Endothelial cell of umbilical vein (primary cell): ENCODE measurements around the gene COPE. TPM values are rescaled to one million over a fixed set of nuclear protein-coding genes. Genes with fewer than 3 reads are reported as not detected.

ENCODE experiments used
- BruUV-seq: library from RNA; stranded (reverse); fragments of 400-500 nt; replicated peaks from 2 replicates; lab custom pipeline; 2021; lab: Mats Ljungman, UMichigan
- CTCF ChIA-PET: fragments of 300-600, 350-600 bp; sonication (Branson Sonifier 250); formaldehyde crosslinking; loops from one replicate; lab custom pipeline; 2021; ENCODE audit warnings: antibody characterized with exemption, inconsistent platforms; lab: Charles Lee
- POLR2A ChIA-PET: fragments of 300-600, 350-600 bp; sonication (Branson Sonifier 250); formaldehyde crosslinking; loops from one replicate; lab custom pipeline; 2021; ENCODE audit warnings: antibody characterized with exemption, inconsistent platforms; lab: Charles Lee
- DNase-seq: peaks from one replicate; pipeline ENCODE4 v3.0.0-alpha.2; 2011; ENCODE audit warnings: low read depth, low spot score
- FAIRE-seq: peaks from 2 replicates; lab custom pipeline; 2011; peaks lifted over from hg19 to GRCh38; lab: Jason Lieb, UNC
- H2AFZ ChIP-seq: 2 replicates; pipeline ENCODE4 v1.6.0; 2012; ENCODE audit warnings: low read depth, low read length, control low read depth, inconsistent platforms
- H3K27ac ChIP-seq: 2 replicates; pipeline ENCODE4 v1.5.1; 2011; ENCODE audit warnings: low read depth, mild to moderate bottlenecking, control low read depth, low read length, moderate library complexity; ENCODE audit not compliant: insufficient read depth
- H3K27me3 ChIP-seq, 2 experiments: 2 replicates each; pipeline versions ENCODE4 v1.6.0 to v1.6.1; 2011; ENCODE audit warnings: low read length in 2 of 2, mixed read lengths in 1 of 2; ENCODE audit not compliant: control insufficient read depth in 2 of 2, insufficient read depth in 2 of 2
- H3K36me3 ChIP-seq, 2 experiments: 2 replicates in 1 of 2; 3 replicates in 1 of 2; pipeline ENCODE4 v1.5.1; 2011; ENCODE audit warnings: low read length in 2 of 2, mild to moderate bottlenecking in 1 of 2, moderate library complexity in 1 of 2; ENCODE audit not compliant: control insufficient read depth in 2 of 2, insufficient read depth in 2 of 2; ENCODE audit errors: extremely low read depth in 1 of 2
- H3K4me1 ChIP-seq: 3 replicates; pipeline ENCODE4 v1.5.1; 2011; ENCODE audit warnings: mild to moderate bottlenecking, low read length; ENCODE audit not compliant: control insufficient read depth, insufficient read depth; ENCODE audit errors: extremely low read depth
- H3K4me2 ChIP-seq: 2 replicates; pipeline ENCODE4 v1.6.1; 2011; ENCODE audit warnings: low read length, control low read depth, mixed read lengths; ENCODE audit not compliant: insufficient read depth
- H3K4me3 ChIP-seq, 3 experiments: fragments of 200-600 bp in 1 of 3; sonication (generic), shearing (Covaris generic) in 1 of 3; replicated peaks in 1 of 3; 2 replicates each; pipeline ENCODE4 v1.5.1; 2011 to 2016; ENCODE audit warnings: control low read depth in 3 of 3, low read length in 3 of 3, mild to moderate bottlenecking in 2 of 3, inconsistent platforms in 1 of 3, low read depth in 1 of 3, moderate library complexity in 1 of 3; ENCODE audit not compliant: insufficient read depth in 1 of 3
- H3K79me2 ChIP-seq: 2 replicates; pipeline ENCODE4 v1.6.0; 2012; ENCODE audit warnings: low read length, inconsistent platforms; ENCODE audit not compliant: control insufficient read depth, insufficient read depth
- H3K9ac ChIP-seq: replicated peaks from 2 replicates; pipeline ENCODE3; 2011; ENCODE audit warnings: low read length, control low read depth; ENCODE audit not compliant: insufficient read depth; ENCODE audit errors: extremely low read depth
- H3K9me1 ChIP-seq: replicated peaks from 3 replicates; pipeline ENCODE4 v1.6.0; 2011; ENCODE audit warnings: mild to moderate bottlenecking, low read length; ENCODE audit not compliant: control insufficient read depth, insufficient read depth; ENCODE audit errors: extremely low read depth
- H3K9me3 ChIP-seq: replicated peaks from 2 replicates; pipeline ENCODE4 v1.5.1; 2012; ENCODE audit warnings: low read length, inconsistent platforms; ENCODE audit not compliant: control insufficient read depth, insufficient read depth
- H4K20me1 ChIP-seq: replicated peaks from 2 replicates; pipeline ENCODE3; 2011; ENCODE audit warnings: mild to moderate bottlenecking, low read length; ENCODE audit not compliant: control insufficient read depth, insufficient read depth; ENCODE audit errors: extremely low read depth
- CTCF ChIP-seq, 2 donors: IDR thresholded peaks; 1 replicate in 1 of 2; 2 replicates in 1 of 2; pipeline ENCODE4 v1.5.1; 2011; ENCODE audit warnings: low read length in 2 of 2, mild to moderate bottlenecking in 2 of 2, moderate library complexity in 2 of 2, control low read depth in 1 of 2, inconsistent platforms in 1 of 2, low read depth in 1 of 2; ENCODE audit not compliant: insufficient read depth in 1 of 2; ENCODE audit errors: extremely low read depth in 1 of 2
- EZH2 ChIP-seq: IDR thresholded peaks from 2 replicates; pipeline ENCODE4 v1.6.1; 2012; ENCODE audit warnings: borderline replicate concordance, low read depth, mild to moderate bottlenecking, moderate library complexity, low read length, inconsistent platforms; ENCODE audit not compliant: severe bottlenecking
- FOS ChIP-seq: IDR thresholded peaks from 2 replicates; pipeline ENCODE4 v1.6.1; 2011; ENCODE audit warnings: mild to moderate bottlenecking, low read length, moderate library complexity, borderline replicate concordance; ENCODE audit not compliant: insufficient read depth
- GATA2 ChIP-seq: IDR thresholded peaks from 2 replicates; pipeline ENCODE4 v1.7.0; 2011; ENCODE audit warnings: low read depth, mild to moderate bottlenecking, moderate library complexity, mixed read lengths, low read length; ENCODE audit not compliant: insufficient read length, insufficient read depth
- JUN ChIP-seq: IDR thresholded peaks from 2 replicates; pipeline ENCODE4 v1.6.1; 2011; ENCODE audit warnings: borderline replicate concordance, low read depth; ENCODE audit not compliant: insufficient read length, insufficient read depth
- MAX ChIP-seq: IDR thresholded peaks from 2 replicates; pipeline ENCODE4 v1.6.1; 2011; ENCODE audit not compliant: insufficient read depth, insufficient read length
- MYC ChIP-seq: IDR thresholded peaks from one replicate; pipeline ENCODE4 v1.6.1; 2011; ENCODE audit warnings: mild to moderate bottlenecking, low read depth, low read length
- POLR2A ChIP-seq: IDR thresholded peaks from 2 replicates; pipeline ENCODE4 v1.6.1; 2012; ENCODE audit warnings: low read depth, mild to moderate bottlenecking, control low read depth, low read length
- POLR2AphosphoS5 ChIP-seq: IDR thresholded peaks from 2 replicates; pipeline ENCODE4 v1.6.1; 2012; ENCODE audit warnings: low read depth, mild to moderate bottlenecking, control low read depth, low read length, moderate library complexity; ENCODE audit not compliant: insufficient read depth
- dilution Hi-C: fragments of 300-500 bp; cut with MboI; formaldehyde crosslinking; loops from one replicate; pipeline ENCODE4 v1.15.0; 2019; ENCODE audit warnings: low sequenced_read_pairs; ENCODE audit not compliant: extremely low pct_ligation_motif_present
- intact Hi-C: fragments of 100-400 bp; cut with micrococcal nuclease; formaldehyde crosslinking; loops from one replicate; pipeline ENCODE4 v1.10.0; 2022
- polyA plus RNA-seq, 4 experiments: library from polyadenylated mRNA; depleted of rRNA in 3 of 4; stranded (reverse) in 3 of 4; unstranded in 1 of 4; fragments of >200 nt; gene quantifications; 2 replicates each; pipeline versions ENCODE4 v1.2.1 to v1.2.3, GENCODE V29; 2011 to 2012; ENCODE audit warnings: missing spikeins in 1 of 4
- total RNA-seq: library from RNA; stranded (reverse); gene quantifications from 2 replicates; pipeline ENCODE4 v1.2.3, GENCODE V29; 2021

Gene COPE
- total and polyA plus RNA-seq, 2 donors (not counting 3 experiments of a cell fraction or from before 2014, with no cell fraction given), result 252 to 407 TPM

GRCh38 chr19:18964121-18964520, 44.9 kb upstream of the COPE start:
- CTCF ChIA-PET, result interaction anchor here (2.7 kb wide), 1 partner anchor 7 kb away, joined by 13 read pairs; no protein-coding TSS in a partner anchor
- BruUV-seq, result no TSS peak
- Histone ChIP-seq H3K9me3 (no peaks in the 10 kb centered on the region), H3K4me2 (no peak overlapping the region), H3K27me3 (no peaks in the 10 kb centered on the region), H2AFZ (no peak overlapping the region), H3K27ac (no peak overlapping the region), H3K4me1 (peaks cover 14% of the 10 kb centered on the region), H3K9me1 (no peaks in the 10 kb centered on the region), H3K9ac (no peak overlapping the region), H3K79me2 (no peaks in the 10 kb centered on the region), H3K36me3 (no peaks in the 10 kb centered on the region), H4K20me1 (no peaks in the 10 kb centered on the region), H3K4me3 (no peak overlapping the region)
- dilution Hi-C loops, result no loop called here
- POLR2A ChIA-PET, result no interaction called here
- no peak for DNase-seq
- intact Hi-C loops, result no loop called here
- TF ChIP-seq EZH2 (no peak), MAX (no peak), CTCF (IDR thresholded peaks at IDR 0.05; ENCODE audit: extremely low read depth in 1 of 2, insufficient read depth in 1 of 2, low read depth in 1 of 2, low read length in 2 of 2) (no peak), POLR2AphosphoS5 (no peak), JUN (no peak), GATA2 (no peak), FOS (no peak), MYC (no peak), POLR2A (no peak)
- FAIRE-seq, result no peak
